ENCODE measurements around the gene TRAK1.

TRAK1 gene

DNA sequence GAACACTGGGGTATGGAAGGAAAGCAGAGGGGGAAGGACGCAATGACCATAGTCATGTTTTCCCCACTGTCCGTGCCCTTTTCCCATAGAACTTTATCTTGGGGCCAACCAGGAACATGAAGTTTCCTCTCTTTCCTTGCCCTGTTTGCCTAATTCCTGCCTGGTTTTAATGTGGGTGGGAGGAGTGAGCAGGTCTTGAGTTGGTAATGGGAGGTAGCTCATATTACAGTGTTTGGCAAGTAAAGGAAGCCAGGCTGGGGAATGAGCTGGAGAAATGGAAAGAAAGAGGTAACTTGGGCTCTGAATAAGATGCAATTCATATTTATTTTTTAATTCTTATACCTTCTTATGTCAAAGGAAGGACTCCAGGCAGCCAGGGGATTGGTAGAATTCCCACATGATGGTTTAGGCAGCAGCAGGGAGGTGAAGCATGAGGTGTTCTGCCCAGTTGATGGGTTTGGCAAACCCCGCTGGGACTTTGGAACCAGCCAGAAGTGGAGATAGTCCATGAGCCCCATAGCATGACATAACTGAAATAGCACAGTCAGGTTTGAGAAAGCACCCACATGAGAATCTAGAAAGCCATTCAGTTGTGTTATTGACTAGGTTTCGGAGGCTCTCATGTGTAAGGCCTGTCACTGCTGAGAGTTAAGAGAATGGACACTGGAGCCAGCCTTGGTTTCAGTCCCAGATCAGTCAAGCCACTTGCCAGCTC is 114.8 kb downstream of the TRAK1 start:
- Histone ChIP-seq H3K4me1 (ENCODE audit: control insufficient read depth in 1 of 2, insufficient read depth in 1 of 2, low read depth in 1 of 2, low read length in 1 of 2) (no peaks in the 10 kb centered on the region), H3K27me3 (no peaks in the 10 kb centered on the region), H3K9me3 (no peaks in the 10 kb centered on the region), H3K27ac (no peak overlapping the region), H3K4me3 (ENCODE audit: low read depth in 1 of 2, low read length in 1 of 2) (no peak overlapping the region), H3K36me3 (peaks cover 45% of the 10 kb centered on the region)
- no peak for TF ChIP-seq CTCF (IDR thresholded peaks at IDR 0.05)

DNA sequence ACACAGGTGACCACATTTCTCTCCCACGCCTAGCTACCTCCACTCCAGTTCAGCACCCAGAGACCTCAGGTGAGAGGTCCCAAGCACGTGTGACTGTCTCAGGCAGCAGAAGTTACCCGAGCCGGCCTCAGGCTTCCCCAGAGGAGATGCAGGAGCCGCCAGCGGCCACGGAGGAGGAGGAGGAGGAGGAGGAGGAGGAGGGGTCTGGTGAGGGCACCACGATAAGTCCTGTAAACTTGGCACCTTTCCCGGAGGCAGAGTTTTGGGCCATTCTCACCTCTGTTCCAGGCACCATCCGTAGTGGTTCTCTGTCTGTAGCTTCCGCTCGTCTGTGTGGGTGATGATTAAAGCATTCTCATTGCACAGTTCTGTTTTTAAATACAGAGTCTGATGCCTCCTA is 118.8 kb downstream of the TRAK1 start:
- Histone ChIP-seq H3K36me3 (peaks cover 42% of the 10 kb centered on the region), H3K27ac (no peak overlapping the region), H3K27me3 (no peaks in the 10 kb centered on the region), H3K4me3 (ENCODE audit: low read depth in 1 of 2, low read length in 1 of 2) (no peak overlapping the region), H3K9me3 (no peaks in the 10 kb centered on the region), H3K4me1 (ENCODE audit: control insufficient read depth in 1 of 2, insufficient read depth in 1 of 2, low read depth in 1 of 2, low read length in 1 of 2) (no peaks in the 10 kb centered on the region)
- TF ChIP-seq CTCF (IDR thresholded peaks at IDR 0.05) = no peak

DNA sequence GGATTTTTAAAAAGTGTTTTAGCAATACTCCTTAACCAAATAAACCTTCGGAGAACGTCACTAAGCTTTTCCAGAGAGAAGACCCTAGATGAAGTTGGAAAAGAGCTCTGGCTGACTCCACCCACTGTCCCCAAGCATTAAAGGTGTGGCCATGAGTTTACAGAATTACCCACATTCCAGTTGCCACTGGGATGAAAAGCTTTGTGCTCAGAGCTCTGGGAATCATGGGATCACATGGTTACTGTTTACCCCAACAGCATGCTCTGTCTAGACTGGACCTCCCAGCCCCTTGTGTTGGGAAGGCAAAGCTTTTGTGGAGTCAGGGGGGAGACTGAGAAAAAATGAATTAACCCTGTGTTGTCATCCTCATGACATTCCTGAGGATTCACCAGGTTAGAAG is 119.6 kb downstream of the TRAK1 start:
- no peak for TF ChIP-seq CTCF (IDR thresholded peaks at IDR 0.05)
- Histone ChIP-seq H3K27me3 (no peaks in the 10 kb centered on the region), H3K9me3 (no peaks in the 10 kb centered on the region), H3K27ac (no peak overlapping the region), H3K36me3 (peaks cover 42% of the 10 kb centered on the region), H3K4me3 (ENCODE audit: low read depth in 1 of 2, low read length in 1 of 2) (no peak overlapping the region), H3K4me1 (ENCODE audit: control insufficient read depth in 1 of 2, insufficient read depth in 1 of 2, low read depth in 1 of 2, low read length in 1 of 2) (no peaks in the 10 kb centered on the region)

DNA sequence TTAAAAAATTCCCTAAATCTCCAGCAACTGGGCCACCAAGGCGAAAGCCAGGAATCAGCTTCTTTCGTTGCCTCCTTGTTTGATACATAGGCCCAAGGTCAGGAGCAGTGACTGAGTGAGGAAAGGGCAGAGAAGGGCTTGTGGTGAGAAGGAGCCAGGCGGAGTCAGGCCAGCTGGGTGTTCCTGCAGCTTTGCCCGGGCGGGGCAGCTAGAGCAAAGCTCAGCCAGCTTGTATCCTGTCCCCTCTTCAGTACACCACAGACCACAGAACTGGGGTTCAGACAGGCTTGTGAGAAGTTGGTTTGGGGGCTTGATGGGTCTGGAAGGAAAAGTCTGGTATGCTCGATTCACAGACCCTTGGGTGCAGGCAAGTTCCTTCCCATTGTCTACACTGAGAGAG is 122.3 kb downstream of the TRAK1 start:
- Histone ChIP-seq H3K27me3 (no peaks in the 10 kb centered on the region), H3K27ac (no peak overlapping the region), H3K9me3 (no peaks in the 10 kb centered on the region), H3K4me1 (ENCODE audit: control insufficient read depth in 1 of 2, insufficient read depth in 1 of 2, low read depth in 1 of 2, low read length in 1 of 2) (no peaks in the 10 kb centered on the region), H3K36me3 (peaks cover 42% of the 10 kb centered on the region), H3K4me3 (ENCODE audit: low read depth in 1 of 2, low read length in 1 of 2) (no peak overlapping the region)
- no peak for TF ChIP-seq CTCF (IDR thresholded peaks at IDR 0.05)

DNA sequence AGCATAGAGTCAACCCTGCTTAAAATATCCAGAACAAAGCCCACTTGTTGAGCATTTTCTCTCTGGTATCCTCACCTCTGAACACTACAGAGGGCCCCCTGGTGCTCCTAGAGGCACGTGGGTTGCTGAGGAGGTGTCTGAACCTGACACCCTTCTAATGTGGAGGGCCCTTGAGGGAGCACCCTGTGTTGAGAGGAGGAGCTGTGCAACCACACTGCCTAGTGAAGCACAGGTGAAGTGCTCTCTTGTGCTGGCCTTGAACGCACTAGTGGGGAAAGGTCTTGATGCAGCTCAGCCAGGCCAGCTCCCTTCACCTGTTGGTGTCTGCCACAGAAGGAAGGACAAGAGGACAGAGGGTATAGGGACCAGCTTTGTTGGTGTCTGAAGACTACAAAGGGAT is 122.9 kb downstream of the TRAK1 start:
- H3K27ac ChIP-seq = no peak overlapping the region
- no peaks in the 10 kb centered on the region for H3K27me3 ChIP-seq
- H3K4me1 ChIP-seq (ENCODE audit: control insufficient read depth in 1 of 2, insufficient read depth in 1 of 2, low read depth in 1 of 2, low read length in 1 of 2) = no peaks in the 10 kb centered on the region
- no peak for TF ChIP-seq CTCF (IDR thresholded peaks at IDR 0.05)
- H3K36me3 ChIP-seq = peaks cover 42% of the 10 kb centered on the region
- H3K9me3 ChIP-seq = no peaks in the 10 kb centered on the region
- no peak overlapping the region for H3K4me3 ChIP-seq (ENCODE audit: low read depth in 1 of 2, low read length in 1 of 2)
